ENCODE measurements around the gene PCID2. TPM values are rescaled to one million over a fixed set of nuclear protein-coding genes. Genes with fewer than 3 reads are reported as not detected.

PCID2 gene
- total and polyA plus RNA-seq, 2 experiments from 2014 or later, result 79.6 to 107 TPM

- Histone ChIP-seq H3K79me2 (replicated peaks; ENCODE audit: insufficient read depth) (peaks cover 4% of the 10 kb centered on the region; the same call in 1 of the 2 replicates), H3K9me2 (ENCODE audit: insufficient read depth) (no peaks in the 10 kb centered on the region), H3K4me3 (no peak overlapping the region), H4K20me1 (replicated peaks; ENCODE audit: insufficient read depth) (peaks cover 19% of the 10 kb centered on the region), H3K27me3 (ENCODE audit: insufficient read depth) (no peaks in the 10 kb centered on the region), H3K4me1 (ENCODE audit: insufficient read depth) (no peaks in the 10 kb centered on the region), H3K36me3 (ENCODE audit: insufficient read depth) (peaks cover 58% of the 10 kb centered on the region), H2AFZ (no peak overlapping the region), H3K4me2 (no peak overlapping the region), H3K27ac (ENCODE audit: low read depth) (no peak overlapping the region), H3F3A (replicated peaks; ENCODE audit: low read depth) (0 out of 2 replicates have a peak, but pooled peaks cover under 1% of the 10 kb centered on the region)
- H3K27me3 Mint-ChIP-seq (ENCODE audit: insufficient read depth, low read depth, poor library complexity), result peaks cover 2% of the 10 kb centered on the region
- TF ChIP-seq, protein P1, sequence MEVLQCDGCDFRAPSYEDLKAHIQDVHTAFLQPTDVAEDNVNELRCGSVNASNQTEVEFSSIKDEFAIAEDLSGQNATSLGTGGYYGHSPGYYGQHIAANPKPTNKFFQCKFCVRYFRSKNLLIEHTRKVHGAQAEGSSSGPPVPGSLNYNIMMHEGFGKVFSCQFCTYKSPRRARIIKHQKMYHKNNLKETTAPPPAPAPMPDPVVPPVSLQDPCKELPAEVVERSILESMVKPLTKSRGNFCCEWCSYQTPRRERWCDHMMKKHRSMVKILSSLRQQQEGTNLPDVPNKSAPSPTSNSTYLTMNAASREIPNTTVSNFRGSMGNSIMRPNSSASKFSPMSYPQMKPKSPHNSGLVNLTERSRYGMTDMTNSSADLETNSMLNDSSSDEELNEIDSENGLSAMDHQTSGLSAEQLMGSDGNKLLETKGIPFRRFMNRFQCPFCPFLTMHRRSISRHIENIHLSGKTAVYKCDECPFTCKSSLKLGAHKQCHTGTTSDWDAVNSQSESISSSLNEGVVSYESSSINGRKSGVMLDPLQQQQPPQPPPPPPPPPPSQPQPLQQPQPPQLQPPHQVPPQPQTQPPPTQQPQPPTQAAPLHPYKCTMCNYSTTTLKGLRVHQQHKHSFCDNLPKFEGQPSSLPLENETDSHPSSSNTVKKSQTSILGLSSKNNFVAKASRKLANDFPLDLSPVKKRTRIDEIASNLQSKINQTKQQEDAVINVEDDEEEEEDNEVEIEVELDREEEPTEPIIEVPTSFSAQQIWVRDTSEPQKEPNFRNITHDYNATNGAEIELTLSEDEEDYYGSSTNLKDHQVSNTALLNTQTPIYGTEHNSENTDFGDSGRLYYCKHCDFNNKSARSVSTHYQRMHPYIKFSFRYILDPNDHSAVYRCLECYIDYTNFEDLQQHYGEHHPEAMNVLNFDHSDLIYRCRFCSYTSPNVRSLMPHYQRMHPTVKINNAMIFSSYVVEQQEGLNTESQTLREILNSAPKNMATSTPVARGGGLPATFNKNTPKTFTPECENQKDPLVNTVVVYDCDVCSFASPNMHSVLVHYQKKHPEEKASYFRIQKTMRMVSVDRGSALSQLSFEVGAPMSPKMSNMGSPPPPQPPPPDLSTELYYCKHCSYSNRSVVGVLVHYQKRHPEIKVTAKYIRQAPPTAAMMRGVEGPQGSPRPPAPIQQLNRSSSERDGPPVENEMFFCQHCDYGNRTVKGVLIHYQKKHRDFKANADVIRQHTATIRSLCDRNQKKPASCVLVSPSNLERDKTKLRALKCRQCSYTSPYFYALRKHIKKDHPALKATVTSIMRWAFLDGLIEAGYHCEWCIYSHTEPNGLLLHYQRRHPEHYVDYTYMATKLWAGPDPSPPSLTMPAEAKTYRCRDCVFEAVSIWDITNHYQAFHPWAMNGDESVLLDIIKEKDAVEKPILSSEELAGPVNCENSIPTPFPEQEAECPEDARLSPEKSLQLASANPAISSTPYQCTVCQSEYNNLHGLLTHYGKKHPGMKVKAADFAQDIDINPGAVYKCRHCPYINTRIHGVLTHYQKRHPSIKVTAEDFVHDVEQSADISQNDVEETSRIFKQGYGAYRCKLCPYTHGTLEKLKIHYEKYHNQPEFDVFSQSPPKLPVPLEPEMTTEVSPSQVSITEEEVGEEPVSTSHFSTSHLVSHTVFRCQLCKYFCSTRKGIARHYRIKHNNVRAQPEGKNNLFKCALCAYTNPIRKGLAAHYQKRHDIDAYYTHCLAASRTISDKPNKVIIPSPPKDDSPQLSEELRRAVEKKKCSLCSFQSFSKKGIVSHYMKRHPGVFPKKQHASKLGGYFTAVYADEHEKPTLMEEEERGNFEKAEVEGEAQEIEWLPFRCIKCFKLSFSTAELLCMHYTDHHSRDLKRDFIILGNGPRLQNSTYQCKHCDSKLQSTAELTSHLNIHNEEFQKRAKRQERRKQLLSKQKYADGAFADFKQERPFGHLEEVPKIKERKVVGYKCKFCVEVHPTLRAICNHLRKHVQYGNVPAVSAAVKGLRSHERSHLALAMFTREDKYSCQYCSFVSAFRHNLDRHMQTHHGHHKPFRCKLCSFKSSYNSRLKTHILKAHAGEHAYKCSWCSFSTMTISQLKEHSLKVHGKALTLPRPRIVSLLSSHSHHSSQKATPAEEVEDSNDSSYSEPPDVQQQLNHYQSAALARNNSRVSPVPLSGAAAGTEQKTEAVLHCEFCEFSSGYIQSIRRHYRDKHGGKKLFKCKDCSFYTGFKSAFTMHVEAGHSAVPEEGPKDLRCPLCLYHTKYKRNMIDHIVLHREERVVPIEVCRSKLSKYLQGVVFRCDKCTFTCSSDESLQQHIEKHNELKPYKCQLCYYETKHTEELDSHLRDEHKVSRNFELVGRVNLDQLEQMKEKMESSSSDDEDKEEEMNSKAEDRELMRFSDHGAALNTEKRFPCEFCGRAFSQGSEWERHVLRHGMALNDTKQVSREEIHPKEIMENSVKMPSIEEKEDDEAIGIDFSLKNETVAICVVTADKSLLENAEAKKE (CRISPR knock-in tag; IDR thresholded peaks at IDR 0.05), result no peak
- TF ChIP-seq ZNF331 (CRISPR knock-in tag; IDR thresholded peaks at IDR 0.05; ENCODE audit: low read depth), result no peak
- TF ChIP-seq EZH2phosphoT487 (IDR thresholded peaks at IDR 0.05; ENCODE audit: unreplicated experiment), result no peak
- TF ChIP-seq NANOG (IDR thresholded peaks at IDR 0.05; ENCODE audit: borderline replicate concordance), result no peak
- TF ChIP-seq CREB1 (CRISPR knock-in tag; IDR thresholded peaks at IDR 0.05; ENCODE audit: low read depth), result no peak
- TF ChIP-seq ZNF114 (CRISPR knock-in tag; IDR thresholded peaks at IDR 0.05), result no peak
- DNase-seq (ENCODE audit: low spot score) (no peak), ATAC-seq (no peak)
- H3K4me3 Mint-ChIP-seq, result no peak overlapping the region
- no peaks in the 10 kb centered on the region; the same call in 2 of the 3 replicates for H3K9me3 Mint-ChIP-seq
- no peak overlapping the region for H3K27ac Mint-ChIP-seq
- H3K4me1 Mint-ChIP-seq, result no peaks in the 10 kb centered on the region
- peaks cover 88% of the 10 kb centered on the region for H3K36me3 Mint-ChIP-seq (ENCODE audit: low read depth)
These were observed 16.2 kb downstream of the PCID2 start for GRCh38 chr13:113192279-113192678.

DNA sequence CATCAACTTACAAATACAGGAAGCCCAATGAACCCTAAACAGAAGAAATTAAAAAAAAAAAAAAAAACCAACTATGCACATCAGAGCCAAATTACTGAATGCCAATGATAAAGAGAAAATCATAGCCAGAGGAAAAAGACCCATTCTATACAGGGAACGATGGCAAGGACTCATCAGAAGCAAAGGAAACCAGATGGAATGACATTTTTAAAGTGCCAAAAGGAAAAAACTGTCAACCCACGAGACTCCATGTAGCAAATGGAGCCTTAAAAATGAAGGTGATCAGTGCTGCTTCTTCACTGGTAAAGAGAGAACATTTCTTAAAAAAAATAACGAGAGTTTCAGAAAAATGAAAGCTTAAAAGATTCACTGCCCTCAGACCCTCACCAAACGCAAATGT, 18.3 kb downstream of the PCID2 start:
- H3K4me2 ChIP-seq, result no peak overlapping the region
- no peak for DNase-seq (ENCODE audit: low spot score)
- no peaks in the 10 kb centered on the region; the same call in 2 of the 3 replicates for H3K9me3 Mint-ChIP-seq
- TF ChIP-seq, protein P2, sequence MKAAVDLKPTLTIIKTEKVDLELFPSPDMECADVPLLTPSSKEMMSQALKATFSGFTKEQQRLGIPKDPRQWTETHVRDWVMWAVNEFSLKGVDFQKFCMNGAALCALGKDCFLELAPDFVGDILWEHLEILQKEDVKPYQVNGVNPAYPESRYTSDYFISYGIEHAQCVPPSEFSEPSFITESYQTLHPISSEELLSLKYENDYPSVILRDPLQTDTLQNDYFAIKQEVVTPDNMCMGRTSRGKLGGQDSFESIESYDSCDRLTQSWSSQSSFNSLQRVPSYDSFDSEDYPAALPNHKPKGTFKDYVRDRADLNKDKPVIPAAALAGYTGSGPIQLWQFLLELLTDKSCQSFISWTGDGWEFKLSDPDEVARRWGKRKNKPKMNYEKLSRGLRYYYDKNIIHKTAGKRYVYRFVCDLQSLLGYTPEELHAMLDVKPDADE (IDR thresholded peaks at IDR 0.05), result no peak
- TF ChIP-seq CTCF (conservative IDR thresholded peaks at IDR 0.05; ENCODE audit: low read depth in 2 of 2) (no peak), JUNB (IDR thresholded peaks at IDR 0.05; ENCODE audit: unreplicated experiment) (no peak), STAT1 (IDR thresholded peaks at IDR 0.05; ENCODE audit: unreplicated experiment) (no peak), ZNF114 (CRISPR knock-in tag; IDR thresholded peaks at IDR 0.05) (no peak), EZH2phosphoT487 (IDR thresholded peaks at IDR 0.05; ENCODE audit: unreplicated experiment) (no peak), POLR2AphosphoS5 (IDR thresholded peaks at IDR 0.05; ENCODE audit: low read depth) (no peak), EZH2 (IDR thresholded peaks at IDR 0.05; ENCODE audit: low read depth, unreplicated experiment) (no peak), NANOG (IDR thresholded peaks at IDR 0.05; ENCODE audit: borderline replicate concordance) (no peak), CREB1 (CRISPR knock-in tag; IDR thresholded peaks at IDR 0.05; ENCODE audit: low read depth) (no peak), ZNF331 (CRISPR knock-in tag; IDR thresholded peaks at IDR 0.05; ENCODE audit: low read depth) (no peak)

More for the DNA sequence above, 18.3 kb downstream of the PCID2 start:
- peaks cover 77% of the 10 kb centered on the region for H3K36me3 Mint-ChIP-seq (ENCODE audit: low read depth)
- Histone ChIP-seq H3K9me2 (ENCODE audit: insufficient read depth) (no peaks in the 10 kb centered on the region), H3F3A (replicated peaks; ENCODE audit: low read depth) (0 out of 2 replicates have a peak, but pooled peaks cover 4% of the 10 kb centered on the region), H3K27ac (ENCODE audit: low read depth) (no peak overlapping the region), H2AFZ (no peak overlapping the region), H3K27me3 (ENCODE audit: insufficient read depth) (no peaks in the 10 kb centered on the region), H3K79me2 (replicated peaks; ENCODE audit: insufficient read depth) (peaks cover 7% of the 10 kb centered on the region; the same call in 1 of the 2 replicates), H3K4me3 (no peak overlapping the region), H3K4me1 (ENCODE audit: insufficient read depth) (no peaks in the 10 kb centered on the region), H4K20me1 (replicated peaks; ENCODE audit: insufficient read depth) (peaks cover 5% of the 10 kb centered on the region), H3K36me3 (ENCODE audit: insufficient read depth) (peaks cover 44% of the 10 kb centered on the region; the same call in 1 of the 2 replicates)
- peaks cover 2% of the 10 kb centered on the region for H3K27me3 Mint-ChIP-seq (ENCODE audit: insufficient read depth, low read depth, poor library complexity)
- H3K4me1 Mint-ChIP-seq, result no peaks in the 10 kb centered on the region
- H3K4me3 Mint-ChIP-seq, result no peak overlapping the region
- no peak overlapping the region for H3K27ac Mint-ChIP-seq
- no peak for ATAC-seq
